GM19395 (cell line): ENCODE results near the gene NUDT3.
"Not testable (repeated sequence)": the region's sequence is repeated elsewhere in the genome, so short reads cannot be mapped to it uniquely, and the experiment has no call there.

Source experiments
- ATAC-seq: cut with Tn5 transposase; IDR thresholded peaks from one replicate; pipeline ENCODE4 v1.9.1; 2021; ENCODE audit warnings: mild to moderate bottlenecking, moderate library complexity; ENCODE audit not compliant: unreplicated experiment

Gene NUDT3

GRCh38 chr6:34393191-34393965 is 909 bp upstream of the NUDT3 start:
- ATAC-seq = no peak

- ATAC-seq = peak; percentile 43
Observed at GRCh38 chr6:34391786-34392496, 528 bp downstream of the NUDT3 start.

- ATAC-seq = no peak
Observed at GRCh38 chr6:34391473-34391785, 1.0 kb downstream of the NUDT3 start.

- ATAC-seq = no peak
Observed at GRCh38 chr6:34390531-34391472, 1.7 kb downstream of the NUDT3 start.

GRCh38 chr6:34389034-34389433 is 3.4 kb downstream of the NUDT3 start:
- ATAC-seq = no peak

- ATAC-seq = no peak
Observed at GRCh38 chr6:34388421-34388820, 4.0 kb downstream of the NUDT3 start.

GRCh38 chr6:34386316-34387137 is 5.9 kb downstream of the NUDT3 start:
- no peak for ATAC-seq

- ATAC-seq = no peak
Observed at GRCh38 chr6:34385793-34386195, 6.7 kb downstream of the NUDT3 start.

GRCh38 chr6:34384321-34385153 is 7.9 kb downstream of the NUDT3 start:
- ATAC-seq = no peak

GRCh38 chr6:34383656-34384320 is 8.7 kb downstream of the NUDT3 start:
- no peak for ATAC-seq

- no peak for ATAC-seq
Observed at GRCh38 chr6:34383161-34383631, 9.3 kb downstream of the NUDT3 start.

- ATAC-seq = no peak
Observed at GRCh38 chr6:34381081-34381480, 11.4 kb downstream of the NUDT3 start.

- no peak for ATAC-seq
Observed at GRCh38 chr6:34378470-34378869, 14.0 kb downstream of the NUDT3 start.

- ATAC-seq = no peak
Observed at GRCh38 chr6:34377984-34378383, 14.5 kb downstream of the NUDT3 start.

- ATAC-seq = not testable (repeated sequence)
Observed at GRCh38 chr6:34377571-34377970, 14.9 kb downstream of the NUDT3 start.

- no peak for ATAC-seq
Observed at GRCh38 chr6:34375833-34376232, 16.6 kb downstream of the NUDT3 start.

- no peak for ATAC-seq
Observed at GRCh38 chr6:34374508-34374907, 18.0 kb downstream of the NUDT3 start.

GRCh38 chr6:34374069-34374468 is 18.4 kb downstream of the NUDT3 start:
- no peak for ATAC-seq

- no peak for ATAC-seq
Observed at GRCh38 chr6:34373511-34373910, 19.0 kb downstream of the NUDT3 start.
